ENCODE data around the gene CCDC39. TPM values are rescaled to one million over a fixed set of nuclear protein-coding genes. Genes with fewer than 3 reads are reported as not detected.

Gene CCDC39
- total and polyA plus RNA-seq, 9 of the 15 experiments (the other 6 are each of a cell fraction or from before 2014, with no cell fraction given), result not detected

GRCh38 chr3:180601688-180602666, 77.3 kb downstream of the CCDC39 start, which contains the start of gene TTC14 (continued):
- TF ChIP-seq GTF2B (IDR thresholded peaks at IDR 0.05; ENCODE audit: extremely low read depth, insufficient read length) (no peak), RHOXF2B (CRISPR knock-in tag; conservative IDR thresholded peaks at IDR 0.05) (no peak), RNF219 (CRISPR knock-in tag; IDR thresholded peaks at IDR 0.05) (no peak), NELFE (IDR thresholded peaks at IDR 0.05; ENCODE audit: insufficient read depth, insufficient read length) (no peak), TEAD1 (CRISPR knock-in tag; IDR thresholded peaks at IDR 0.05) (peak in 1 of 2 experiments; percentile 75; a peak in 1 of 4 replicates), YY1 (IDR thresholded peaks at IDR 0.05; ENCODE audit: borderline replicate concordance in 1 of 3, control insufficient read depth in 1 of 3, extremely low read depth in 1 of 3, insufficient read depth in 3 of 3, insufficient read length in 1 of 3, insufficient replicate concordance in 2 of 3, low read depth in 1 of 3, low read length in 2 of 3) (peak in 1 of 3 experiments; percentile 6), TFAP4 (CRISPR knock-in tag; IDR thresholded peaks at IDR 0.05; ENCODE audit: borderline replicate concordance) (peak; percentile 69; the same call in 1 of the 2 replicates), NCOA1 (IDR thresholded peaks at IDR 0.05; ENCODE audit: low read depth) (peak; percentile 77; the same call in 1 of the 2 replicates), PPARD (CRISPR knock-in tag; IDR thresholded peaks at IDR 0.05) (no peak), TAL1 (IDR thresholded peaks at IDR 0.05) (no peak), POLR2B (IDR thresholded peaks at IDR 0.05; ENCODE audit: low read depth, partially characterized antibody) (peak; percentile 61), ZBTB1 (CRISPR knock-in tag; IDR thresholded peaks at IDR 0.05; ENCODE audit: borderline replicate concordance, low read depth) (no peak), ZZZ3 (IDR thresholded peaks at IDR 0.05) (peak; percentile 47; the same call in 1 of the 2 replicates), ZNF280A (IDR thresholded peaks at IDR 0.05; ENCODE audit: low read depth, partially characterized antibody) (no peak), ZNF316 (IDR thresholded peaks at IDR 0.05) (no peak), UBTF (IDR thresholded peaks at IDR 0.05; ENCODE audit: borderline replicate concordance in 1 of 2, low read depth in 2 of 2, low read length in 2 of 2) (peak in 1 of 2 experiments; percentile 91; a peak in 2 of 4 replicates), SP2 (IDR thresholded peaks at IDR 0.05; ENCODE audit: extremely low read depth, low read depth, low read length, poor library complexity, severe bottlenecking) (no peak)

All from K562 (cell line).